ENCODE measurements around the gene KCTD16.

Gene KCTD16

DNA sequence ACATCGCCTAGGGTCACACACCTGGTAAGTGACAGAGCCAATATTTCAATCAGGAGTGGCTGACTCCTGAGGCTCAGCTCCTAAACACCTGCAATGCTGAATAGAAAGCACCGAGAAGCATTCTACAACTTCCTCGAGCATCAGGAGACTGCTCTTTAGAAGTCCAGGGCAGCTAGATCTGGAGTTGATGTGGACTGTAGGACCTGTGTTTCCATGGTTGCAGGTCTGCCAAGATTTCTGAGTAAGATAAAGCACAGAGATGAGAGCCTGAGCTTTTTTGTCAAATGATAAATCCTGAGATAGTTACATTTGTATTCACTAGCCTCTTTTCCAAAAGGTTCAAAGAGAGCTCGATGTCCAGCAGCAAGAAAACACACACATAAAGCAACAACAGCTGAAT, 44.0 kb upstream of the KCTD16 start:
- TF ChIP-seq CTCF (IDR thresholded peaks at IDR 0.05; ENCODE audit: low read depth, low read length): no peak
- no peak for DNase-seq
- Histone ChIP-seq H3K36me3 (no peaks in the 10 kb centered on the region), H3K4me3 (ENCODE audit: low read depth, low read length) (no peak overlapping the region), H3K27me3 (ENCODE audit: insufficient read depth, low read depth, severe bottlenecking) (no peaks in the 10 kb centered on the region), H3K27ac (no peak overlapping the region), H3K9me3 (ENCODE audit: severe bottlenecking) (no peaks in the 10 kb centered on the region)

DNA sequence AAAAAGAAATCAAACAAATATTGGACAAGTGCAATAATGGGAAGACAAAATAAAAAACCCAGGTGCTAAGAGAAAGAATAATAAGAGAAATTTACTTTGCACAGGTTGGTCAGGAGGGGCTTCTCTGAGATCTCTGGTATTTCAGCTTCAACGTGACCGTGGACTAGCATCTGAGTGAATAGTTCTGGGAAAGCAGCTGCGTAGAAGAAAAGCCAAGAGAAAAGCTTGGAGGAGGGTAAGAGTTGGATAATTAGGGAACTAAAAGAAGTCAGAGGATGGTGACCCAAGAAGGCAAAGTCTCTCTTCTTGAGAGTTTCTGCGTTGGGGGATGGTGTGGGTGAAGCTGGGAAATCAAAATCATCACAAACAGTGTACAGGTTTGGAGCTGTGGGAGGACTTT, 41.8 kb upstream of the KCTD16 start:
- no peak for TF ChIP-seq CTCF (IDR thresholded peaks at IDR 0.05; ENCODE audit: low read depth, low read length)
- DNase-seq: no peak
- Histone ChIP-seq H3K27me3 (ENCODE audit: insufficient read depth, low read depth, severe bottlenecking) (no peaks in the 10 kb centered on the region), H3K9me3 (ENCODE audit: severe bottlenecking) (no peaks in the 10 kb centered on the region), H3K36me3 (no peaks in the 10 kb centered on the region), H3K27ac (no peak overlapping the region), H3K4me3 (ENCODE audit: low read depth, low read length) (no peak overlapping the region)

DNA sequence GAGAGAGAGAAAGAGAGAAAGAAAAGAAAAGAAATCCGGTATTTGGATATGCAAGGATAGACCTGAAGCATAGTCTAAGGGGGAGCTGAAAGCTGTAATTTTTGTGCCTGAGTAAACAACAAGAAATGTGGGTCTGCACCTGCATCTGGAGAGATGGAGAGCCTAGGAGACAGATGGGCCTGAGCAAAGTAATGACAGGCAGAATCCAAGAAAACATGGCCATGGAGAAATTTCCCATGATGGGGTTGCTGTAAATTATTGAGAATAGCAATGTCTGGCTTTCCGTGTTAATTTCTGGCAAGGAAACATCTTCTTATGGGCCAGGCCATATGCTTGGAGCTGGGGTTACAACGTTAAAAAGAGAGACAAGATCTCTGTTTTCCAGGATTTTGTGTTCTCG, 40.4 kb upstream of the KCTD16 start:
- TF ChIP-seq CTCF (IDR thresholded peaks at IDR 0.05; ENCODE audit: low read depth, low read length): no peak
- H3K9me3 ChIP-seq (ENCODE audit: severe bottlenecking): no peaks in the 10 kb centered on the region

DNA sequence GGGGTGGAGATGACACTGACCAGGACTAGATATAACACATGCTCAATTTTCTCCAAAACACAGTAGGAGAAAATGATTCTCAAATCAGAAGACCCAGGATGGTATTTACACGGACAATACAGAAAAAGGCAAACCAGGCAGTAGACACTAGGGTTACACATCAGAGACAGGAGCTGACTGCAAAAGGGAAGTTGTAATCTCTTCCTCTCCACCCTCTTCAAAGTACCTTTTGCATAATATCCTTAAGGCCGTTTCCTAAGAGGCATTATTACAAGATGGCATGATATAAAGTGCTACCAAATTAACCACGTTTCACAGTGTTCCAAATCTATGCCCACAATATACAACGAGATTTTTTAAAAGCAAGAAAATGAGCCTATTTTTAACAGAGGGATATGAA, 39.4 kb upstream of the KCTD16 start:
- DNase-seq: no peak
- Histone ChIP-seq H3K9me3 (ENCODE audit: severe bottlenecking) (no peaks in the 10 kb centered on the region), H3K4me3 (ENCODE audit: low read depth, low read length) (no peak overlapping the region), H3K27ac (no peak overlapping the region), H3K27me3 (ENCODE audit: insufficient read depth, low read depth, severe bottlenecking) (no peaks in the 10 kb centered on the region), H3K36me3 (no peaks in the 10 kb centered on the region)
- TF ChIP-seq CTCF (IDR thresholded peaks at IDR 0.05; ENCODE audit: low read depth, low read length): no peak

More for the DNA sequence above, 40.4 kb upstream of the KCTD16 start:
- DNase-seq: no peak
- Histone ChIP-seq H3K27me3 (ENCODE audit: insufficient read depth, low read depth, severe bottlenecking) (no peaks in the 10 kb centered on the region), H3K36me3 (no peaks in the 10 kb centered on the region), H3K27ac (no peak overlapping the region), H3K4me3 (ENCODE audit: low read depth, low read length) (no peak overlapping the region)

DNA sequence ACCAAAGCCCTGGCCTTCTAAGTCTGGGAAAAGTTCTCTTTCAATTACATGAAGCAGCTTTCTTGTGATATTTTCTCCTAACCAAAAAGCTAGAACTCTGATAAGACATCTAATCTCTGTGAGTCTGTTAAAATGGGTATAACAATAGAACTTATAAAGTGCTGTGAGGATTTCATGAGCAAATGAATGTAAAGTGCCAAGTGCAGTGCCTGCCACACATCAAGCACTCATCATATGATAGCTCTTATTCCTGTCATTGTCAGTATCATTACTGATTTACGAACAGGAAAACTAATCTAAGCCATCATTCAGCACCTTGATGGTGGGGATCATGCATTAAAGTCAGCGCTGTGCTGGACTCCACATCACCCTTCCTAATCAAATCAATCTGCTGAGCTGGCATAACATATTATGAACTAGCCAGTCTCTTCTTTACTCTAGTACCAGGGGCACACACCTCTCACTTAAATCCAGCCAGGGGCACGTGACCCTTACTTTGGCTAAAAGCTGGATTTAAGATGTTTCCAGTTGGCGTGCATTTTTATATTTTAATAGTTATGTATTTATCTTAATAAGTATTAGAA, 37.5 kb upstream of the KCTD16 start:
- Histone ChIP-seq H3K27ac (no peak overlapping the region), H3K4me3 (ENCODE audit: low read depth, low read length) (no peak overlapping the region), H3K9me3 (ENCODE audit: severe bottlenecking) (no peaks in the 10 kb centered on the region), H3K27me3 (ENCODE audit: insufficient read depth, low read depth, severe bottlenecking) (no peaks in the 10 kb centered on the region), H3K36me3 (no peaks in the 10 kb centered on the region)
- DNase-seq: no peak
- TF ChIP-seq CTCF (IDR thresholded peaks at IDR 0.05; ENCODE audit: low read depth, low read length): no peak

DNA sequence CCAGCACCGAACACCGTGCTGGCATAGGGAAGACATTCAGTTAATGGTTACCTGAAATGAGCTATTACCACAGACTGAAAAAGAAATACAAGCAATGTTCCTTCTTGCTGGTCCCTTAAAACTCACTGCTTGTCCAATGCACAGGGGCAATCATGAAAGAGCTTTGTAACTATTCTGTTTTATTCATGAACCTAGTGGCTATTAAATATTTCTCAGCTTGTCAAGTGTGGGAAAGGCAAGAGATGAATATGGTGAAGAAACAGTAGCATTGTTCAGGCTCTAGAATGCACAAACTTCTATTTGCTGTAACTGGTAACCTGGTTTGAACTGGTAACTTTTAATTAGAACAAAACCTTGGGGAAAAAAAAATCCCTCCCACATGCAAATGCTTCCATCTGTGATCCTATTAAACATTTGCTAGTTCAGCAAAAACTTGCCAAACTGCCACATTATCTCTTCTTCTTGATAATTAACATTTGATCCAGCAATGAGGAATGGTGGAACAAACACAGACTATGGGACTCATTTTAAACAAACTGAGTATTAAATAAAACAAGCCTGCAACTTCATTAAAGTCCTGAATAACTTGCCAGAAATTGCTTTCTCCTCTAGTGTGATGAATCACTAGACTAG, 36.4 kb upstream of the KCTD16 start:
- no peaks in the 10 kb centered on the region for H3K27me3 ChIP-seq (ENCODE audit: insufficient read depth, low read depth, severe bottlenecking)

More for the DNA sequence above, 36.4 kb upstream of the KCTD16 start:
- no peak overlapping the region for H3K27ac ChIP-seq
- no peaks in the 10 kb centered on the region for H3K36me3 ChIP-seq
- TF ChIP-seq CTCF (IDR thresholded peaks at IDR 0.05; ENCODE audit: low read depth, low read length): no peak
- H3K9me3 ChIP-seq (ENCODE audit: severe bottlenecking): no peaks in the 10 kb centered on the region
- no peak for DNase-seq
- no peak overlapping the region for H3K4me3 ChIP-seq (ENCODE audit: low read depth, low read length)
